ENCODE measurements around the gene FHOD3.

DNA sequence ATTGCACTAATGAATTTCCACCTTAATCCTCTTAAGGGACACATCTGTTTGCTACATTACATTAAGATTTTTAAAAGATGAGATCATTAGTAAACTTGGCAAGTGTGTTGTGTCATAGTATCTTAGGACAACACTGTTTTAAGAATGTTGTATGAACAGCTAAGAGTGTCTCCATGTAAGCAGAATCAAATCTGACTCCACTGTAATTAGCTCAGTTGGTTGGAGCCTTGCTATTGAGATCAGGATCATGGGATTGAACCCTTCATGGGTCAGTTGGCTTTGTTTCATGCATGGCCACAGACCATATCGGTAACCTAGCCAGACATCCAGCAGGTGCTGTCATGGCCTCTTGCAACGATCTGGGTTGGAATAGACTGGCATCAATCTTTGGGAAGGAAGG is 5.2 kb downstream of the FHOD3 start:
- TF ChIP-seq, protein P1, sequence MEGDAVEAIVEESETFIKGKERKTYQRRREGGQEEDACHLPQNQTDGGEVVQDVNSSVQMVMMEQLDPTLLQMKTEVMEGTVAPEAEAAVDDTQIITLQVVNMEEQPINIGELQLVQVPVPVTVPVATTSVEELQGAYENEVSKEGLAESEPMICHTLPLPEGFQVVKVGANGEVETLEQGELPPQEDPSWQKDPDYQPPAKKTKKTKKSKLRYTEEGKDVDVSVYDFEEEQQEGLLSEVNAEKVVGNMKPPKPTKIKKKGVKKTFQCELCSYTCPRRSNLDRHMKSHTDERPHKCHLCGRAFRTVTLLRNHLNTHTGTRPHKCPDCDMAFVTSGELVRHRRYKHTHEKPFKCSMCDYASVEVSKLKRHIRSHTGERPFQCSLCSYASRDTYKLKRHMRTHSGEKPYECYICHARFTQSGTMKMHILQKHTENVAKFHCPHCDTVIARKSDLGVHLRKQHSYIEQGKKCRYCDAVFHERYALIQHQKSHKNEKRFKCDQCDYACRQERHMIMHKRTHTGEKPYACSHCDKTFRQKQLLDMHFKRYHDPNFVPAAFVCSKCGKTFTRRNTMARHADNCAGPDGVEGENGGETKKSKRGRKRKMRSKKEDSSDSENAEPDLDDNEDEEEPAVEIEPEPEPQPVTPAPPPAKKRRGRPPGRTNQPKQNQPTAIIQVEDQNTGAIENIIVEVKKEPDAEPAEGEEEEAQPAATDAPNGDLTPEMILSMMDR (IDR thresholded peaks at IDR 0.05): no peak
- no peak for TF ChIP-seq POLR2A (IDR thresholded peaks at IDR 0.05)

All from uterus (tissue), 2 donors.